WTC11 (cell line): ENCODE results near the gene RASSF4.

Experiments used
- ATF3 ChIP-seq: sonication (generic); formaldehyde crosslinking; conservative IDR thresholded peaks from 2 replicates; pipeline ENCODE4 v1.8.1; 2022; ENCODE audit warnings: mild to moderate bottlenecking, missing genetic modification reagents
- E2F4 ChIP-seq: sonication (generic); formaldehyde crosslinking; IDR thresholded peaks from 2 replicates; pipeline ENCODE4 v1.8.1; 2022; ENCODE audit warnings: low read depth, mild to moderate bottlenecking, moderate library complexity, missing genetic modification reagents, borderline replicate concordance
- ELF4 ChIP-seq: sonication (generic); formaldehyde crosslinking; IDR thresholded peaks from 2 replicates; pipeline ENCODE4 v1.8.1; 2022; ENCODE audit warnings: low read depth, mild to moderate bottlenecking, moderate library complexity, missing genetic modification reagents
- KAT7 ChIP-seq: sonication (generic); formaldehyde crosslinking; IDR thresholded peaks from 2 replicates; pipeline ENCODE4 v1.8.1; 2023; ENCODE audit warnings: missing genetic modification reagents, mild to moderate bottlenecking, borderline replicate concordance
- RELA ChIP-seq: sonication (generic); formaldehyde crosslinking; IDR thresholded peaks from 2 replicates; pipeline ENCODE4 v1.8.1; 2022; ENCODE audit warnings: missing genetic modification reagents, mild to moderate bottlenecking, borderline replicate concordance
- SP1 ChIP-seq: sonication (generic); formaldehyde crosslinking; conservative IDR thresholded peaks from 2 replicates; pipeline ENCODE4 v1.8.1; 2022; ENCODE audit warnings: missing genetic modification reagents
- TP53 ChIP-seq: sonication (generic); formaldehyde crosslinking; IDR thresholded peaks from 2 replicates; pipeline ENCODE4 v1.8.1; 2023; ENCODE audit warnings: mild to moderate bottlenecking, missing genetic modification reagents
- TF ChIP-seq, protein P1 (sequence below): fragments of 200-600 bp; IDR thresholded peaks from 2 replicates; pipeline ENCODE4 v1.8.0; 2022; ENCODE audit warnings: antibody characterized with exemption
- TF ChIP-seq, protein P2 (sequence below): sonication (generic); formaldehyde crosslinking; IDR thresholded peaks from 2 replicates; pipeline ENCODE4 v1.8.0; 2022; ENCODE audit warnings: mild to moderate bottlenecking, missing genetic modification reagents
- TF ChIP-seq, protein P3 (sequence below): sonication (generic); formaldehyde crosslinking; IDR thresholded peaks from 2 replicates; pipeline ENCODE4 v1.8.1; 2023; ENCODE audit warnings: mild to moderate bottlenecking, missing genetic modification reagents

GRCh38 chr10:44949127-44949802 lies 10.3 kb upstream of the RASSF4 start:
- TF ChIP-seq, protein P1, sequence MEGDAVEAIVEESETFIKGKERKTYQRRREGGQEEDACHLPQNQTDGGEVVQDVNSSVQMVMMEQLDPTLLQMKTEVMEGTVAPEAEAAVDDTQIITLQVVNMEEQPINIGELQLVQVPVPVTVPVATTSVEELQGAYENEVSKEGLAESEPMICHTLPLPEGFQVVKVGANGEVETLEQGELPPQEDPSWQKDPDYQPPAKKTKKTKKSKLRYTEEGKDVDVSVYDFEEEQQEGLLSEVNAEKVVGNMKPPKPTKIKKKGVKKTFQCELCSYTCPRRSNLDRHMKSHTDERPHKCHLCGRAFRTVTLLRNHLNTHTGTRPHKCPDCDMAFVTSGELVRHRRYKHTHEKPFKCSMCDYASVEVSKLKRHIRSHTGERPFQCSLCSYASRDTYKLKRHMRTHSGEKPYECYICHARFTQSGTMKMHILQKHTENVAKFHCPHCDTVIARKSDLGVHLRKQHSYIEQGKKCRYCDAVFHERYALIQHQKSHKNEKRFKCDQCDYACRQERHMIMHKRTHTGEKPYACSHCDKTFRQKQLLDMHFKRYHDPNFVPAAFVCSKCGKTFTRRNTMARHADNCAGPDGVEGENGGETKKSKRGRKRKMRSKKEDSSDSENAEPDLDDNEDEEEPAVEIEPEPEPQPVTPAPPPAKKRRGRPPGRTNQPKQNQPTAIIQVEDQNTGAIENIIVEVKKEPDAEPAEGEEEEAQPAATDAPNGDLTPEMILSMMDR = no peak
- TF ChIP-seq KAT7 (CRISPR knock-in tag) (no peak), E2F4 (no peak), ATF3 (CRISPR knock-in tag) (no peak), ELF4 (CRISPR knock-in tag) (no peak), SP1 (CRISPR knock-in tag) (no peak), RELA (CRISPR knock-in tag) (no peak), TP53 (CRISPR knock-in tag) (no peak)
- TF ChIP-seq, protein P2, sequence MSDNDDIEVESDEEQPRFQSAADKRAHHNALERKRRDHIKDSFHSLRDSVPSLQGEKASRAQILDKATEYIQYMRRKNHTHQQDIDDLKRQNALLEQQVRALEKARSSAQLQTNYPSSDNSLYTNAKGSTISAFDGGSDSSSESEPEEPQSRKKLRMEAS (CRISPR knock-in tag) = no peak
- TF ChIP-seq, protein P3, sequence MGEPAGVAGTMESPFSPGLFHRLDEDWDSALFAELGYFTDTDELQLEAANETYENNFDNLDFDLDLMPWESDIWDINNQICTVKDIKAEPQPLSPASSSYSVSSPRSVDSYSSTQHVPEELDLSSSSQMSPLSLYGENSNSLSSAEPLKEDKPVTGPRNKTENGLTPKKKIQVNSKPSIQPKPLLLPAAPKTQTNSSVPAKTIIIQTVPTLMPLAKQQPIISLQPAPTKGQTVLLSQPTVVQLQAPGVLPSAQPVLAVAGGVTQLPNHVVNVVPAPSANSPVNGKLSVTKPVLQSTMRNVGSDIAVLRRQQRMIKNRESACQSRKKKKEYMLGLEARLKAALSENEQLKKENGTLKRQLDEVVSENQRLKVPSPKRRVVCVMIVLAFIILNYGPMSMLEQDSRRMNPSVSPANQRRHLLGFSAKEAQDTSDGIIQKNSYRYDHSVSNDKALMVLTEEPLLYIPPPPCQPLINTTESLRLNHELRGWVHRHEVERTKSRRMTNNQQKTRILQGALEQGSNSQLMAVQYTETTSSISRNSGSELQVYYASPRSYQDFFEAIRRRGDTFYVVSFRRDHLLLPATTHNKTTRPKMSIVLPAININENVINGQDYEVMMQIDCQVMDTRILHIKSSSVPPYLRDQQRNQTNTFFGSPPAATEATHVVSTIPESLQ (CRISPR knock-in tag) = no peak
